ENCODE measurements around the gene CYP2E1. TPM values are rescaled to one million over a fixed set of nuclear protein-coding genes. Genes with fewer than 3 reads are reported as not detected.

Gene CYP2E1
- total and polyA plus RNA-seq, 10 of the 15 experiments (the other 5 are each of a cell fraction or from before 2014, with no cell fraction given) = 0.09 to 1.9 (median 0.28) TPM; not detected in 3

DNA sequence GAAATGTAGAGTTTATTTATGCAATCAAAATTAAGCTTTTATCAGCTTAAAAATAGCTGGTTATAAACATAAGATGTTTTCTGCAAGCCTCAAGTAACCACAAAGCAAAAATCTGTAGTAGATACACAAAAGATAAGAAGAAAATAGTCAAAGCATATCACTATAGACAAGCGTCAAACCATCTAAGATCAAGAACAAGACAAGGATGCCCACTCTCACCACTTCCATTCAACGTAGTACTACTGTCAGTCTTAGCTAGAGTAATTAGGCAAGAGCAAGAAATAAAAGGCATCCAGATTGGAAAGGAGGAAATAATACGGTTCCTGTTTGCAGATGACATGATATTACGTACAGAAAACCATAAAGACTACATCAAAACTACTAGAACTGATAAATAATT, 17.5 kb upstream of the CYP2E1 start (continued):
- TF ChIP-seq, protein P1, sequence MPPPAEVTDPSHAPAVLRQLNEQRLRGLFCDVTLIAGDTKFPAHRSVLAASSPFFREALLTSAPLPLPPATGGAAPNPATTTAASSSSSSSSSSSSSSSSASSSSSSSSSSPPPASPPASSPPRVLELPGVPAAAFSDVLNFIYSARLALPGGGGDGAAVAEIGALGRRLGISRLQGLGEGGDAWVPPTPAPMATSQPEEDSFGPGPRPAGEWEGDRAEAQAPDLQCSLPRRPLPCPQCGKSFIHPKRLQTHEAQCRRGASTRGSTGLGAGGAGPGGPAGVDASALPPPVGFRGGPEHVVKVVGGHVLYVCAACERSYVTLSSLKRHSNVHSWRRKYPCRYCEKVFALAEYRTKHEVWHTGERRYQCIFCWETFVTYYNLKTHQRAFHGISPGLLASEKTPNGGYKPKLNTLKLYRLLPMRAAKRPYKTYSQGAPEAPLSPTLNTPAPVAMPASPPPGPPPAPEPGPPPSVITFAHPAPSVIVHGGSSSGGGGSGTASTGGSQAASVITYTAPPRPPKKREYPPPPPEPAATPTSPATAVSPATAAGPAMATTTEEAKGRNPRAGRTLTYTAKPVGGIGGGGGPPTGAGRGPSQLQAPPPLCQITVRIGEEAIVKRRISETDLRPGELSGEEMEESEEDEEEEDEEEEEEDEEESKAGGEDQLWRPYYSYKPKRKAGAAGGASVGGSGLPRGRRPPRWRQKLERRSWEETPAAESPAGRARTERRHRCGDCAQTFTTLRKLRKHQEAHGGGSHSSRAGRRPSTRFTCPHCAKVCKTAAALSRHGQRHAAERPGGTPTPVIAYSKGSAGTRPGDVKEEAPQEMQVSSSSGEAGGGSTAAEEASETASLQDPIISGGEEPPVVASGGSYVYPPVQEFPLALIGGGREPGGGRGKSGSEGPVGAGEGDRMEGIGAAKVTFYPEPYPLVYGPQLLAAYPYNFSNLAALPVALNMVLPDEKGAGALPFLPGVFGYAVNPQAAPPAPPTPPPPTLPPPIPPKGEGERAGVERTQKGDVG (CRISPR knock-in tag; IDR thresholded peaks at IDR 0.05) = no peak
- no peak for TF ChIP-seq ZNF592 (IDR thresholded peaks at IDR 0.05)

GRCh38 chr10:133511408-133511807, 15.8 kb upstream of the CYP2E1 start:
- Histone ChIP-seq H3K9ac (ENCODE audit: control insufficient read depth, insufficient read depth, low read length) (no peak overlapping the region), H3K79me2 (ENCODE audit: control insufficient read depth, insufficient read depth, low read length) (no peaks in the 10 kb centered on the region), H3K27me3 (replicated peaks in 1 of 2; ENCODE audit: control insufficient read depth in 2 of 2, insufficient read depth in 2 of 2, low read length in 1 of 2) (no peaks in the 10 kb centered on the region; a peak in 1 of 4 replicates), H3K27ac (ENCODE audit: control insufficient read depth, insufficient read depth) (no peak overlapping the region), H2AFZ (ENCODE audit: control insufficient read depth, low read depth, low read length) (no peak overlapping the region), H3K36me3 (ENCODE audit: control insufficient read depth in 2 of 2, insufficient read depth in 2 of 2, low read length in 1 of 2) (no peaks in the 10 kb centered on the region), H4K20me1 (ENCODE audit: control insufficient read depth, insufficient read depth) (no peaks in the 10 kb centered on the region), H3K4me2 (ENCODE audit: control insufficient read depth, insufficient read depth) (no peak overlapping the region), H3K4me3 (no peak overlapping the region), H3K9me3 (replicated peaks; ENCODE audit: control insufficient read depth, insufficient read depth, low read length) (no peaks in the 10 kb centered on the region; the same call in 2 of the 3 replicates), H3K4me1 (ENCODE audit: control insufficient read depth, insufficient read depth, low read length) (no peaks in the 10 kb centered on the region)
- 24% methylated on average over 4 of the region's 4 CpGs for WGBS (ENCODE audit: insufficient coverage, insufficient replicate concordance, low lambda C conversion rate, missing lambda C conversion rate)
- no TSS peak for BruUV-seq (replicated peaks)
- ChIA-PET CTCF (no interaction called here), RAD21 (ENCODE audit: unreplicated experiment) (no interaction called here), SMC1A (ENCODE audit: uncharacterized antibody, unreplicated experiment) (no interaction called here), POLR2A (no interaction called here)
- ATAC-seq (no peak), FAIRE-seq (no peak), DNase-seq (ENCODE audit: low read depth, low spot score) (no peak)
- intact Hi-C loops (cut with micrococcal nuclease; ENCODE audit: unreplicated experiment) (no loop called here), in situ Hi-C loops (cut with MboI) (no loop called here)
- TF ChIP-seq YBX1 (IDR thresholded peaks at IDR 0.05) = no peak
- TF ChIP-seq CHD4 (IDR thresholded peaks at IDR 0.05) = no peak
- TF ChIP-seq FOXK2 (IDR thresholded peaks at IDR 0.05) = no peak
- TF ChIP-seq, protein P1 (CRISPR knock-in tag; IDR thresholded peaks at IDR 0.05) = no peak
- TF ChIP-seq MLLT1 (IDR thresholded peaks at IDR 0.05) = no peak
- TF ChIP-seq FOXM1 (IDR thresholded peaks at IDR 0.05; ENCODE audit: low read depth, low read length) = no peak
- TF ChIP-seq KLF5 (IDR thresholded peaks at IDR 0.05; ENCODE audit: partially characterized antibody) = no peak
- no peak for TF ChIP-seq EZH2 (IDR thresholded peaks at IDR 0.05; ENCODE audit: borderline replicate concordance, control insufficient read depth, low read depth, low read length)
- TF ChIP-seq RB1 (IDR thresholded peaks at IDR 0.05; ENCODE audit: borderline replicate concordance) = no peak

Measured in GM12878 (cell line).